Activated naive CD4-positive, alpha-beta T cell treated with anti-CD3 and anti-CD28 coated beads for 36 hours (primary cell): ENCODE data around the gene MRPL11. TPM values are rescaled to one million over a fixed set of nuclear protein-coding genes. Genes with fewer than 3 reads are reported as not detected.
A peak's percentile ranks its signal among the peaks of the same experiment; 100 is the strongest.

ENCODE experiments used
- CTCF ChIA-PET: fragments of 350-600 bp; sonication (Branson Sonifier 250); formaldehyde crosslinking; loops from one replicate; lab custom pipeline; 2021; ENCODE audit warnings: antibody characterized with exemption; lab: Charles Lee
- DNase-seq: peaks from one replicate; pipeline ENCODE4 v3.0.0-alpha.2; 2020
- H3K27ac Mint-ChIP-seq: one replicate; pipeline ENCODE4 v1.8.0; 2021; ENCODE audit warnings: mild to moderate bottlenecking, mixed read lengths
- H3K27me3 Mint-ChIP-seq: one replicate; pipeline ENCODE4 v1.8.0; 2021; ENCODE audit warnings: low read depth, mixed read lengths
- H3K36me3 Mint-ChIP-seq: one replicate; pipeline ENCODE4 v1.8.0; 2021; ENCODE audit warnings: low read depth, mixed read lengths
- H3K4me1 Mint-ChIP-seq: one replicate; pipeline ENCODE4 v1.8.0; 2021; ENCODE audit warnings: low read depth, mixed read lengths
- H3K4me3 Mint-ChIP-seq: one replicate; pipeline ENCODE4 v1.8.0; 2021; ENCODE audit warnings: mild to moderate bottlenecking, moderate library complexity, mixed read lengths
- H3K9me3 Mint-ChIP-seq: one replicate; pipeline ENCODE4 v1.8.0; 2021; ENCODE audit warnings: mixed read lengths
- intact Hi-C: fragments of 100-400 bp; cut with micrococcal nuclease; formaldehyde crosslinking; loops from one replicate; pipeline ENCODE4 v1.15.1; 2023
- total RNA-seq, 2 experiments: library from RNA; stranded (reverse); gene quantifications; one replicate each; pipeline ENCODE4 v1.2.3, GENCODE V29; 2021

MRPL11 gene
- total RNA-seq, 2 experiments from 2014 or later, result 143 to 144 TPM

DNA sequence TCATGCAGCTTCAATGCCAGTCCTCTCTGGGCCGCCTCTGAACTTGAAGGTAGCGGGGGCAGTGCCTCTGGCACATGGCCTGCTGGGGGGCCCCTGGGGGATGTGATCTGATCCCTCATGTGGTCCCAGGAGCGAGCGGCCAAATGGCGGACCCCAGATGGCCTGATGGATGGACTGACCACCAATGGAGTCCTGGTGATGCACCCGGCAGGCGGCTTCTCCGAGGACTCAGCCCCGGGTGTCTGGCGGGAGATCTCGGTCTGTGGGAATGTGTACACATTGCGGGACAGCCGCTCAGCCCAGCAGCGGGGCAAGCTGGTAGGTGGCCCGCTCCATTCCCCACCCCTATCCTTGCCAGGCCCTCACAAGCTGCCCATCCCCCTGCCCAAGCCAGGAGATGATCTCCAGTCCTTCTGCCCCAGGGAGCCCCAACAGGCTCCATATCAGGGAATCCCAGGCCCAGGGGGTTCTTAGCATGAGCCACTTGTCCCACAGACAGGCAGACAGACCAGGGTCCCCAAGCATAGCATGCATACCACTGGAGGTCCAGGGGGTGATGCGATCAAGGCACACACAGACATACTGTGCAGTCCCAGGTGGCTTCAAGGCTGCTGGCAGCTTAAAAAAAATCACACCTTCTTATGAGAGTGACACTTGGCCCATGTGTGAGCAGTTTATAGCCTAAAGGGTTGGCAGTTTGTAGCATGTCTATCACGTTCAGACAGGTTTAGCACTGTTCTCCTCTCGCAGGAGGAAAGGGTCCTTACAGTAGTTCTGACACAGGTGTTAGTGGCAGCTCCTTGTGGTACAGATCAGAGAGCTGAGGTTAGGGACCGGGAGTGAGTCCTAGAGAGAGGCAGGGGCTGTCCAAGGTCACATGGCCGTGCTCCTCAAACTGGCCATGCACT lies 35.2 kb upstream of the MRPL11 start:
- Mint-ChIP-seq H3K36me3 (no peaks in the 10 kb centered on the region), H3K27me3 (no peaks in the 10 kb centered on the region), H3K4me3 (no peak overlapping the region), H3K27ac (no peak overlapping the region), H3K4me1 (peaks cover 3% of the 10 kb centered on the region), H3K9me3 (no peaks in the 10 kb centered on the region)
- DNase-seq, result no peak
- CTCF ChIA-PET, result no interaction called here
- intact Hi-C loops, result no loop called here

DNA sequence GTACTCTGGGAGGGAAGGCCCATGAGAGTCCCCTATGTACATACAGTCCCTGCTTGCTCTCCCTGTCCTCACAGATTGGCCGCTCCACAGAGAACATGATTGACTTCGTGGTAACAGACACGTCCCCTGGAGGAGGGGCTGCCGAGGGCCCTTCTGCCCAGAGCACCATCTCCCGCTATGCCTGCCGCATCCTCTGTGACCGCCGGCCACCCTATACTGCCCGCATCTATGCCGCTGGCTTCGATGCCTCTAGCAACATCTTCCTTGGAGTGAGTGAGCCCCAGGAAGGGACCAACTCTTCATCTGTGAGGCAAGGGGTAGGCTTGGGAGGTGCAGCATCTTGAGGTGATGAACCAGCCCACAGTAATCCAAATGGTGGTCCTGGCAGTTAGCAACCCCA lies 34.5 kb upstream of the MRPL11 start:
- CTCF ChIA-PET, result no interaction called here
- intact Hi-C loops, result no loop called here

DNA sequence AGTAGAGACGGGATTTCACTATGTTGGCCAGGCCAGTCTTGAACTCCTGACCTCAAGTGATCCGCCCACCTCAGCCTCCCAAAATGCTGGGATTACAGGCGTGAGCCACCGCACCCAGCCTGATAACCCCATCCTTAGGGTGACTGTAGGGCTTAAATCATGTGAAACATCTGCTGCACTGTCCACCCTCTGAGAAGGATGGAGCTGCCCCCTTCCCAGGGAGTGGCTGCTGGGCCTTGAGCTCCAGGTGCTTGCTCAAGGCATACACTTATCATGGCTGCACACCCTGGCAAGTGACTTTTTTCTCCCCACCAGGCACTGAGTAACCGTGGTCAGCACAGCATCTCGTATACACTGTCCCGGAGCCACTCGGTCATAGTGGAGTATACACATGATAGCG lies 33.4 kb upstream of the MRPL11 start:
- Mint-ChIP-seq H3K27ac (no peak overlapping the region), H3K4me3 (no peak overlapping the region), H3K27me3 (no peaks in the 10 kb centered on the region), H3K4me1 (peaks cover 12% of the 10 kb centered on the region), H3K9me3 (no peaks in the 10 kb centered on the region), H3K36me3 (no peaks in the 10 kb centered on the region)
- CTCF ChIA-PET, result no interaction called here
- intact Hi-C loops, result no loop called here
- no peak for DNase-seq

More for the DNA sequence above, 34.5 kb upstream of the MRPL11 start:
- Mint-ChIP-seq H3K4me1 (peaks cover 3% of the 10 kb centered on the region), H3K9me3 (no peaks in the 10 kb centered on the region), H3K36me3 (no peaks in the 10 kb centered on the region), H3K4me3 (no peak overlapping the region), H3K27me3 (no peaks in the 10 kb centered on the region), H3K27ac (no peak overlapping the region)
- no peak for DNase-seq

DNA sequence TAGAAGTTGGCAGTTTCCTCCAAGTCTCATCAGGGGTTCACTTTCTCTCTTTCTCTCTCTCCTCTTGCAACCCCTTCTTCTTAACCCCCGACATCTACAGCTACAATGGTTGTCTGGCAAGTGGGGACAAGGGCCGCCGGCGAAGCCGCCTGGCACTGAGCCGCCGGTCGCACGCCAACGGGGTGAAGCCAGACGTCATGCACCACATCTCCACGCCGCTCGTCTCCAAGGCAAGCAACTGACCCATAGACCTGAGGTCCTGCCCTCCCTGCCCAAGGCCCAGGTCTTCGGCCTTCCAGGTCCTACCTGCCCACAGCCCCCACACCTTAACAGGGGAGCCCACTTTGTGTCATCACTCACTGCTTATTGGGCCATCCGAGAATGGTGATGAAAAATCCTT lies 32.5 kb upstream of the MRPL11 start:
- intact Hi-C loops, result no loop called here

DNA sequence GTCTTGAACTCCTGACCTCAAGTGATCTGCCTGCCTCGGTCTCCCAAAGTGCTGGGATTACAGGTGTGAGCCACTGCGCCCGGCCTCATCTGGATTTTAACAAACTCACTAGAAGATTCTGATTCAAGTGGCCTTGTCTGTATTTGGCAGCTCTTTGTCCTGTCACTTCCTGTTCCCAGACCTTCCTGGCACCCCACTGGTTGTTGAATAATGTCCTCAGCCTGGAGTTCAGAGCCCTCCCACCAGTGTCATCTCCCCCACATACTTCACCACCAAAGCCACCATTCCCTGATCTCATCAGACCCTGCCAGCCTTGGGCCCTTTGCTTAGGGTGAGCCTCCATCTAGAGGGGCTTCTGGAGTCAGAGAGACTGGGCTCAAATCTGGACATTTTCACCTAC lies 31.4 kb upstream of the MRPL11 start:
- H3K27ac Mint-ChIP-seq, result no peak overlapping the region
- H3K27me3 Mint-ChIP-seq, result no peaks in the 10 kb centered on the region
- no peak for DNase-seq
- no peaks in the 10 kb centered on the region for H3K36me3 Mint-ChIP-seq
- CTCF ChIA-PET, result interaction anchor here (0.6 to 3.8 kb wide), 4 partner anchors 9 to 161 kb away, joined by 4 to 16 read pairs (median 6); partner anchors contain the start of genes DPP3 and MRPL11
- H3K4me1 Mint-ChIP-seq, result peaks cover 23% of the 10 kb centered on the region
- no peaks in the 10 kb centered on the region for H3K9me3 Mint-ChIP-seq
- intact Hi-C loops, result no loop called here
- no peak overlapping the region for H3K4me3 Mint-ChIP-seq

More for the DNA sequence above, 32.5 kb upstream of the MRPL11 start:
- Mint-ChIP-seq H3K9me3 (no peaks in the 10 kb centered on the region), H3K4me3 (no peak overlapping the region), H3K36me3 (no peaks in the 10 kb centered on the region), H3K27me3 (no peaks in the 10 kb centered on the region), H3K4me1 (peaks cover 17% of the 10 kb centered on the region), H3K27ac (no peak overlapping the region)
- DNase-seq, result no peak
- CTCF ChIA-PET, result no interaction called here

DNA sequence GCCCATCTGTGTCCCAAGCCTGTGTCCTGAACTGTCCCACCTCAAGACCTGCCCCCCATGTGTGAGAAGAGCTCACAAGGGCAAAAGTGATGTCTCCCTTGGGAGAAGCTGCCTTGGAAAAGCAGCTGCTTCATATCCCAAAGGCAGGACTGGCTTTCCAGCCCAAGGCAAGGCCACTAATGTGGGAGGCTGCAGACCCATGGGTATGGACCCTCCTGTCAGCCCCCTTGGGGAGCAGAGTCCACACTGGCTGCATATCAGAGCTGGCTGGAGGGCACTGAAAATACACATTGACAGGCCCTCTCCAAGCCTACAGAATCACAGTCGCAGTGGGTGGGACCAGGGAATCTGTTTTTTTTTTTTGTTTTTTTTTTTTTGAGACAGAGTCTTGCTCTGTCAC lies 30.8 kb upstream of the MRPL11 start:
- no peak for DNase-seq
- Mint-ChIP-seq H3K36me3 (no peaks in the 10 kb centered on the region), H3K27ac (no peak overlapping the region), H3K9me3 (no peaks in the 10 kb centered on the region), H3K4me1 (peaks cover 23% of the 10 kb centered on the region), H3K4me3 (no peak overlapping the region), H3K27me3 (no peaks in the 10 kb centered on the region)
- CTCF ChIA-PET, result interaction anchor here (0.6 to 3.8 kb wide), 4 partner anchors 9 to 73 kb away, joined by 4 to 16 read pairs (median 6); partner anchors contain the start of genes DPP3 and MRPL11
- intact Hi-C loops, result no loop called here

DNA sequence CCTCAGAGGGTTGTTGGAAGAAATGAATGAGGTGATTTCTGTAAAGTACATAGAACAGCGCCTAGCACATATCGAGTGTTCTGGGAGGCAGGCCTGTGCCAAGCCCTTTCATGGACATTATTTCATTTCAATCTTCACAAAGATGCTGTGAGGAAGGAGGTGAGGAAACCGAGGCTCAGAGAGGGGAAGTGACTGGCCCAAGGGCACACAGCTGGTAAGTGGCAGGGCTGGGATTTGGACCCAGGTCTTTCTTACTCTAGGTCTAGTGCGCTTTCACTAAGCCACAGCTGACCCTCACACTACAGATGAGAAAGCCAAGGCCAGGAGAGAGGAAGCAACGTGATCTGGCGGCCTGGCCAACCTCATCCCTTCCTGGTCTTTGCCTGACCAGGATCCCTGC lies 30.0 kb upstream of the MRPL11 start:
- no peaks in the 10 kb centered on the region for H3K9me3 Mint-ChIP-seq
- H3K36me3 Mint-ChIP-seq, result no peaks in the 10 kb centered on the region
- intact Hi-C loops, result no loop called here

DNA sequence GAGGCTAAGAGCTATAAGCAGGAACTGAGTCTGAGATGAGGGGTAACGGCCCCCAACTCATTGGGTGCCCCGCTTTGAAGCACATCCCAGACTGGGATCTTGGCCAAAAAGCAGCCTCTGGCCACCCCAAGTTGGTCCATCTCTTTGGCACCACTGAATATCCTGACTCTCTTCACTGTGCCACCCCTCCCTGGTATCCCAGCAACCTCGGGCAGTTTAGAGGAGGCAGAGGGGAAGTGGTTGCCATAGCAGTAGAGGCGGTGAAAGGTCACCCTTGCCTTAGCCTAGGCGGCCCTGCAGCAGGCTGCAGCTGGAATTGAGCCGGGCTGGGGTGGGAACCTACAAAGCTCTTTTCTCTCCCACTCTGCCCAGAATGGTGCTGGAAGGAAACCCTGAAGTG lies 29.1 kb upstream of the MRPL11 start:
- CTCF ChIA-PET, result interaction anchor here (0.6 to 3.8 kb wide), 4 partner anchors 11 to 88 kb away, joined by 3 to 16 read pairs (median 4); partner anchors contain the start of gene BBS1
- intact Hi-C loops, result loop anchor here (2.0 kb wide), 1 partner anchor 43 kb away; the partner anchor contains the start of gene BBS1
- Mint-ChIP-seq H3K4me1 (peaks cover 28% of the 10 kb centered on the region), H3K27me3 (no peaks in the 10 kb centered on the region), H3K27ac (no peak overlapping the region), H3K4me3 (peak overlapping the region; percentile 85), H3K9me3 (no peaks in the 10 kb centered on the region), H3K36me3 (no peaks in the 10 kb centered on the region)
- peak; percentile 49 for DNase-seq

More for the DNA sequence above, 30.0 kb upstream of the MRPL11 start:
- Mint-ChIP-seq H3K27me3 (no peaks in the 10 kb centered on the region), H3K27ac (no peak overlapping the region), H3K4me3 (peak overlapping the region; percentile 85), H3K4me1 (peaks cover 23% of the 10 kb centered on the region)
- no peak for DNase-seq
- CTCF ChIA-PET, result interaction anchor here (0.6 to 3.8 kb wide), 4 partner anchors 10 to 72 kb away, joined by 4 to 16 read pairs (median 6); partner anchors contain the start of genes DPP3 and MRPL11

DNA sequence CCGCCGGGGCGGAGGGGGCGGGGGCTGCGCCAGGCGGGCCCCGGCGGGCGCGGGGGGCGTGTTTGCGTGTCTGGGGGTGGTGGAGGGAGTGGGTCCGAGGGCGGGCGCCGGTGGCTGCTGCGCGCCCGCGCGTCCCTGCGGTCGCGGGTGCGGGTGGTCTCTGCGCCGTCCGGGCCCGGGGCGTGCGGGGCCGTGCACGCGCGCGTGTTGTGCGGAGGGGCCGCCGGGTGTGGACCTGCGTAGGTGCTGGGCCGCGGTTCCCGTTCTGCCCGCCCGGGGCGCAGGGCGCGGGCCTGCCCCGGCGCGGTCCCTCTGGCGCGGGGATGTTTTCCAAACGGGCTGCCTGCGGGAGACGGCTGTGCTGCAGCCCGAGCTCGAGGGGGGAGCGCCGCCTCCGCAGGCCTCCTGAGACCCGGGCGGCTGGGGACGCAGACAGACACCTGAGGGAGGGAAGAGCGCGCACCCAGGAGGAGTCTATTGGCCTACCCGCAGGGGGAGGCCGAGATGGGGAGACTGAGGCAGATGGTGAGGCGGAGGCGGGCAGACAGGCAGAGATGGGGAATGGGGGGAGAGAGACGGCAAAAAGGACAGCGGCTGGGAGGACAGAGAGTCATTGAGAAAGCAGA lies 28.5 kb upstream of the MRPL11 start:
- no peaks in the 10 kb centered on the region for H3K27me3 Mint-ChIP-seq
- peaks cover 33% of the 10 kb centered on the region for H3K4me1 Mint-ChIP-seq
- intact Hi-C loops, result loop anchor here (2.0 kb wide), 1 partner anchor 44 kb away; the partner anchor contains the start of gene BBS1
- H3K27ac Mint-ChIP-seq, result no peak overlapping the region
- no peaks in the 10 kb centered on the region for H3K9me3 Mint-ChIP-seq
- H3K36me3 Mint-ChIP-seq, result no peaks in the 10 kb centered on the region
- DNase-seq, result peak; percentile 39
- CTCF ChIA-PET, result interaction anchor here (0.6 to 3.8 kb wide), 6 partner anchors 12 to 195 kb away, joined by 3 to 16 read pairs (median 4); partner anchors contain the start of gene BBS1
- H3K4me3 Mint-ChIP-seq, result peak overlapping the region; percentile 85

DNA sequence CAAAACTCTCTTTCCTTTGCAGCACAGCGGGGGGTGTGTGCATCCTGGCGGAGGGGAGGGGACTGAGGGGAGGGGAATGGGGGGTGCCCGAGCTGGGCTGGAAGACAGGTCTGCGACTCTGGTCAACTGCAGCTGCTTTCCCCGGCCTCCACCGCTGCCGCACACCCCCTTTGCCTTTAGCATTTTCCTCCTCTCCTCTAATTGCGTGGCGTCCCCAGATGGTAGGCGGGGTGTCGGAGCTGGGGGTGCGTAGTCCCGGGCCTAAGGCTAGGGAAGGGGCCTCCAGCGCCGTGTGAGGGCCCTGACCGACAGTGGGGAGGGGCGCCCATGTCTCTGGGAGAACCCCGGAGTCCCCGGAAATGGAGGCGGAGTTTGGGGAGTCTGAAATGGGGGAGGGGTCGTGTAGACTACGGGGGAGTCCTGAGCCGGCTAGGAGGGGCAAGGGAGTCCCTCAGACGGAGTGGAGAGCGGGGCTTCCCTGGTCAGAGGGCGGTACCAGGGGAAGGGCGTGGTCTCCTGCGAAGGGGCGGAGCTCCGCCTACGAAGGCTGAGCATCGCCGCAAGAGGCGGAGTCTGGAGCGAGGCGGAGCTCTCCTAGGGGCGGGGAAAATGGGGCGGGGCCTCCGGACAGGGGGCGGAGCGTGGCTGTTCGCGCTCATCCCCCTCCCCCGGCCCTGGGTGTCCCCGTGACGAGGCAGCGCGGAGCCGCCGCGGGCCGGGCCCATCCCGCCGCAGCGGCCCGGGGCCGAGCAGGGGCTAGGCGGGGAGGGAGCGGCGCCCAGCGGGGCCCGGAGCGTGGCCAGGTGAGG lies 27.8 kb upstream of the MRPL11 start, which contains the start of gene PELI3:
Gene PELI3 (plus strand): TSS at position 681 of the 809 bp plus-strand sequence. CDS start 1,224 bp downstream, outside the sequence.
- CTCF ChIA-PET, result interaction anchor here (0.6 to 3.8 kb wide), 4 partner anchors 12 to 195 kb away, joined by 3 to 16 read pairs (median 5); partner anchors contain the start of gene MRPL11
- Mint-ChIP-seq H3K4me1 (peaks cover 33% of the 10 kb centered on the region), H3K27ac (peak within 1 kb of the TSS; percentile 75), H3K4me3 (peak within 1 kb of the TSS; percentile 85), H3K27me3 (no peaks in the 10 kb centered on the region), H3K36me3 (no peaks in the 10 kb centered on the region), H3K9me3 (no peaks in the 10 kb centered on the region)
- intact Hi-C loops, result loop anchor here (1.0 to 2.0 kb wide), 4 partner anchors 14 to 48 kb away; partner anchors contain the start of genes BBS1 and DPP3
- DNase-seq, result peak; percentile 96
